GM12878 (cell line): ENCODE measurements around the gene SEC16B. TPM values are rescaled to one million over a fixed set of nuclear protein-coding genes. Genes with fewer than 3 reads are reported as not detected.

Experiments used
- ATAC-seq: fragments of 200-7000 bp; cut with Tn5 transposase; 3 replicates; pipeline ENCODE4 v1.9.1; 2020; ENCODE audit warnings: mild to moderate bottlenecking, moderate library complexity
- BruUV-seq: library from RNA; stranded (reverse); fragments of 400-500 nt; replicated peaks from 2 replicates; lab custom pipeline; 2021; lab: Mats Ljungman, UMichigan
- CTCF ChIA-PET: fragments of 300-600 bp; sonication (Branson Sonifier 250); formaldehyde crosslinking; extraction: SDS; loops from one replicate; lab custom pipeline; 2021; ENCODE audit warnings: inconsistent platforms; lab: Yijun Ruan, JAX
- POLR2A ChIA-PET: fragments of 350-600 bp; formaldehyde crosslinking; extraction: SDS; loops from one replicate; lab custom pipeline; 2021; ENCODE audit warnings: inconsistent platforms; lab: Charles Lee
- RAD21 ChIA-PET: fragments of 300-600 bp; sonication (Branson Sonifier 250); formaldehyde crosslinking; loops from one replicate; lab custom pipeline; 2023; ENCODE audit warnings: antibody characterized with exemption; ENCODE audit not compliant: unreplicated experiment; lab: Charles Lee
- SMC1A ChIA-PET: fragments of 300-600 bp; sonication (Branson Sonifier 250); formaldehyde crosslinking; loops from one replicate; lab custom pipeline; 2023; ENCODE audit not compliant: unreplicated experiment, uncharacterized antibody; lab: Charles Lee
- DNase-seq: peaks from one replicate; pipeline ENCODE4 v3.0.0-alpha.2; 2011; ENCODE audit warnings: low read depth, low spot score
- FAIRE-seq: peaks from 3 replicates; lab custom pipeline; 2011; peaks lifted over from hg19 to GRCh38; lab: Jason Lieb, UNC
- H2AFZ ChIP-seq: 2 replicates; pipeline ENCODE4 v1.6.0; 2011; ENCODE audit warnings: low read depth, low read length, control low read depth; ENCODE audit not compliant: control insufficient read depth
- H3K27ac ChIP-seq: 2 replicates; pipeline ENCODE4 v1.5.1; 2011; ENCODE audit warnings: control low read depth; ENCODE audit not compliant: control insufficient read depth, insufficient read depth
- H3K27me3 ChIP-seq, 2 experiments: replicated peaks in 1 of 2; 2 replicates each; pipeline versions ENCODE4 v1.6.0 to v1.6.1; 2011; ENCODE audit warnings: low read length in 1 of 2; ENCODE audit not compliant: control insufficient read depth in 2 of 2, insufficient read depth in 2 of 2
- H3K36me3 ChIP-seq, 2 experiments: 2 replicates each; pipeline ENCODE4 v1.5.1; 2011; ENCODE audit warnings: low read length in 1 of 2; ENCODE audit not compliant: control insufficient read depth in 2 of 2, insufficient read depth in 2 of 2
- H3K4me1 ChIP-seq: 2 replicates; pipeline ENCODE4 v1.6.1; 2011; ENCODE audit warnings: mild to moderate bottlenecking, low read length, moderate library complexity, mixed read lengths; ENCODE audit not compliant: control insufficient read depth, insufficient read depth
- H3K4me2 ChIP-seq: 2 replicates; pipeline ENCODE4 v1.6.0; 2011; ENCODE audit warnings: control low read depth; ENCODE audit not compliant: control insufficient read depth, insufficient read depth
- H3K4me3 ChIP-seq: fragments of 200-600 bp; sonication (generic); 2 replicates; pipeline ENCODE4 v1.5.1; 2016
- H3K79me2 ChIP-seq: 2 replicates; pipeline ENCODE4 v1.6.0; 2011; ENCODE audit warnings: low read length; ENCODE audit not compliant: control insufficient read depth, insufficient read depth
- H3K9ac ChIP-seq: 2 replicates; pipeline ENCODE4 v1.8.0; 2011; ENCODE audit warnings: low read length, control low read depth, mixed read lengths; ENCODE audit not compliant: control insufficient read depth, insufficient read depth
- H3K9me3 ChIP-seq: replicated peaks from 3 replicates; pipeline ENCODE4 v1.5.1; 2011; ENCODE audit warnings: mild to moderate bottlenecking, low read length; ENCODE audit not compliant: control insufficient read depth, insufficient read depth
- H4K20me1 ChIP-seq: 2 replicates; pipeline ENCODE4 v1.6.0; 2011; ENCODE audit not compliant: control insufficient read depth, insufficient read depth
- BMI1 ChIP-seq: fragments of 450-650 bp; IDR thresholded peaks from 2 replicates; pipeline ENCODE4 v1.6.1; 2016; ENCODE audit warnings: mild to moderate bottlenecking, moderate library complexity, borderline replicate concordance
- BRCA1 ChIP-seq: IDR thresholded peaks from 2 replicates; pipeline ENCODE4 v1.6.1; 2011; ENCODE audit warnings: low read depth, low read length, improper control_type of control experiment
- IKZF2 ChIP-seq, 2 experiments: fragments of 450-650 bp; IDR thresholded peaks; 2 replicates each; pipeline ENCODE4 v1.6.1; 2017; ENCODE audit warnings: mild to moderate bottlenecking in 2 of 2, moderate library complexity in 2 of 2
- JUNB ChIP-seq: IDR thresholded peaks from 2 replicates; pipeline ENCODE4 v1.6.1; 2016; ENCODE audit warnings: antibody characterized with exemption, mild to moderate bottlenecking
- MEF2B ChIP-seq: fragments of 450-650 bp; IDR thresholded peaks from 2 replicates; pipeline ENCODE4 v1.6.1; 2018; ENCODE audit warnings: mild to moderate bottlenecking, moderate library complexity; ENCODE audit not compliant: partially characterized antibody, poor library complexity, severe bottlenecking
- PAX5 ChIP-seq: IDR thresholded peaks from 2 replicates; pipeline ENCODE4 v1.6.1; 2011; ENCODE audit warnings: low read depth, low read length, borderline replicate concordance
- POLR2A ChIP-seq: IDR thresholded peaks from 2 replicates; pipeline ENCODE4 v1.6.1; 2011; ENCODE audit warnings: low read depth, mild to moderate bottlenecking, low read length
- RBBP5 ChIP-seq: fragments of 200-600 bp; sonication (generic); conservative IDR thresholded peaks from 2 replicates; pipeline ENCODE4 v1.6.1; 2016
- SIX5 ChIP-seq: IDR thresholded peaks from 2 replicates; pipeline ENCODE4 v1.6.1; 2011; ENCODE audit warnings: mild to moderate bottlenecking, low read depth, low read length, moderate library complexity; ENCODE audit not compliant: severe bottlenecking
- SKIL ChIP-seq: fragments of 450-650 bp; IDR thresholded peaks from 2 replicates; pipeline ENCODE4 v1.6.1; 2017; ENCODE audit warnings: mild to moderate bottlenecking, low read depth, inconsistent platforms; ENCODE audit not compliant: poor library complexity, severe bottlenecking
- USF1 ChIP-seq: IDR thresholded peaks from 2 replicates; pipeline ENCODE4 v1.6.1; 2011; ENCODE audit warnings: borderline replicate concordance, low read depth, mild to moderate bottlenecking, moderate library complexity, mixed read lengths, low read length; ENCODE audit not compliant: insufficient read depth; ENCODE audit errors: extremely low read length
- WRNIP1 ChIP-seq: IDR thresholded peaks from 2 replicates; pipeline ENCODE4 v1.6.1; 2011; ENCODE audit warnings: low read depth, low read length, improper control_type of control experiment, borderline replicate concordance
- YBX1 ChIP-seq: fragments of 450-650 bp; IDR thresholded peaks from 2 replicates; pipeline ENCODE4 v1.6.1; 2016; ENCODE audit warnings: antibody characterized with exemption
- ZBTB11 ChIP-seq: fragments of 450-650 bp; formaldehyde crosslinking; IDR thresholded peaks from 2 replicates; pipeline ENCODE4 v1.5.0; 2022; ENCODE audit warnings: mild to moderate bottlenecking, missing genetic modification characterization
- ZNF207 ChIP-seq: fragments of 450-650 bp; IDR thresholded peaks from 2 replicates; pipeline ENCODE4 v1.6.1; 2014; ENCODE audit warnings: antibody characterized with exemption, mild to moderate bottlenecking, borderline replicate concordance
- ZSCAN29 ChIP-seq: fragments of 450-650 bp; IDR thresholded peaks from 2 replicates; pipeline ENCODE4 v1.6.1; 2017; ENCODE audit warnings: mild to moderate bottlenecking, moderate library complexity
- WGBS: methylation state at CpG from one replicate; pipeline ENCODE4 v1.1.6; 2016; ENCODE audit warnings: low lambda C conversion rate; ENCODE audit not compliant: insufficient replicate concordance, insufficient coverage; ENCODE audit errors: missing lambda C conversion rate; 5-methylcytosine and 5-hydroxymethylcytosine counted together
- in situ Hi-C: fragments of 300-500 bp; cut with MboI; formaldehyde crosslinking; loops from 9 replicates; pipeline ENCODE4 v1.14.3; 2018; ENCODE audit warnings: mixed read lengths
- intact Hi-C: fragments of 100-400 bp; cut with micrococcal nuclease; formaldehyde crosslinking; loops from one replicate; pipeline ENCODE4 v1.14.2; 2022; ENCODE audit not compliant: unreplicated experiment
- polyA plus RNA-seq, 11 experiments: library from polyadenylated mRNA; depleted of rRNA in 4 of 11; unstranded in 6 of 11; stranded (reverse) in 5 of 11; fragments of >200 nt; fragmentation: Nextera tagmentation in 4 of 11; fragmentation: Illumina TruSeq in 1 of 11; extraction: Ambion mirVana in 4 of 11; extraction: Trizol in 1 of 11; gene quantifications; 1 replicate in 1 of 11; 2 replicates in 10 of 11; pipeline versions ENCODE4 v1.2.1 to v1.2.3, GENCODE V29; 2011 to 2016; ENCODE audit warnings: inconsistent platforms in 2 of 11, missing spikeins in 2 of 11, low read depth in 1 of 11
- total RNA-seq, 4 experiments: library from RNA; depleted of rRNA in 3 of 4; stranded (reverse); fragments of >200 nt in 3 of 4; fragmentation: Illumina TruSeq in 1 of 4; extraction: Trizol in 1 of 4; gene quantifications; 2 replicates each; pipeline versions ENCODE4 v1.2.1 to v1.2.3, GENCODE V29; 2013 to 2021

The SEC16B gene
- total and polyA plus RNA-seq, 10 of the 15 experiments (the other 5 are each of a cell fraction or from before 2014, with no cell fraction given): 0.10 to 0.94 (median 0.17) TPM; not detected in 2

GRCh38 chr1:178004926-178005391, 35.1 kb upstream of the SEC16B start (continued):
- TF ChIP-seq PAX5: no peak
- no peak for TF ChIP-seq SKIL
- TF ChIP-seq, all 136 proteins: peak for 16

DNA sequence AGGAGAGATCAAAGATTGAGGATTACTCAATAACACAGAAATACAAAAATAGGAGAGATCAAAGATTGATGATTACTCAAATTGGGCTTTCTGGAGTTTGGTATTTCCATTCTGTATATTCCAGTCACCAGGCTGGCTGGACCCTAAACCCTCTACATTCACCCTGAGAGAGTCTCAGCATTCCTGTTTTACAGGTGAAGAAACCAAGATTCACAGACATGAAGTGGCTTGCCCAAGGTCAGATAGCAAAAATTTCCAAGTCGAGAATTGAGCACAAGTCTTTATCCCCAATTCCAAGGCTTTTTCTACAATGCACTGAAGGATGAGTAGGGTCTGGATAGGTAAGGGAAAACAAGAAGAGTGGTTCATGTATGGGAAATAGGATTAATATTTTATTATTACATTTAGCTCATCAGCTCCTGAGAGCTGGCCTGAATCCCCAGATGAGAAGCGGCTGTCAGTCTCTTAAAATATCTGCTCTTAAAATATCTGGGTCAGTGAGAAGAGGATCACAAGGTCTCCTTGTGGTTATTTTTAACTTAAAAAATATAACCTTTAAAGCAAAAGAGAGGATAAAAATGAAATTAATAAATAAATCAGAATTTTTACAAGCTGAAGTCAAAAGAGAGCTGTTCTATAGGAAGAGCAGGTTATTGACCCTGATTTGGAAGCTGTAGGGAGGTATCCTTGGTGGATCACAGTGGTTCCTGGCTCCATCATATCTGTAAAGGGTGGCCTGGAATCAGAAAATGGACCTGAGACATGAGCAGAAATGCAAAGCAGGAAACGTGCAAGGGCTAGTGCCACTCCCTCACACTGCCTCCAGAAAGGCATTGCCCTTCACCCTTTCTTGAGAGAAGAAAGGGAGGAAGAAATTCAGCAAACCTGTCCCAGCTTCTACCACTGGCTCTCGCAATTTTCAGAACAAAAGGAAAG, 29.1 kb upstream of the SEC16B start:
- Histone ChIP-seq H3K27ac (no peak overlapping the region), H3K9ac (no peak overlapping the region), H2AFZ (no peak overlapping the region), H3K27me3 (peaks cover 0 to 1% of the 10 kb centered on the region in 2 experiments; a peak in 1 of 4 replicates), H3K4me1 (no peaks in the 10 kb centered on the region), H3K4me3 (no peak overlapping the region), H3K9me3 (no peaks in the 10 kb centered on the region), H3K79me2 (no peaks in the 10 kb centered on the region), H3K36me3 (no peaks in the 10 kb centered on the region), H3K4me2 (no peak overlapping the region), H4K20me1 (no peaks in the 10 kb centered on the region)
- in situ Hi-C loops (no loop called here), intact Hi-C loops (no loop called here)
- ChIA-PET POLR2A (no interaction called here), RAD21 (no interaction called here), CTCF (interaction anchor here (0.5 kb wide), 1 partner anchor 707 kb away, joined by 3 read pairs; no protein-coding TSS in a partner anchor), SMC1A (interaction anchor here (1.5 kb wide), 1 partner anchor 12 kb away, joined by 4 read pairs; no protein-coding TSS in a partner anchor)
- DNase-seq (no peak), FAIRE-seq (no peak), ATAC-seq (no peak)
- 13% methylated on average over 4 of the region's 4 CpGs for WGBS
- BruUV-seq: no TSS peak
- TF ChIP-seq POLR2A (no peak), WRNIP1 (no peak), RBBP5 (no peak), ZNF207 (no peak), BRCA1 (no peak), BMI1 (no peak), ZBTB11 (no peak), USF1 (no peak), ZSCAN29 (no peak), JUNB (no peak), IKZF2 (IDR thresholded peaks at IDR 0.05) (no peak), MEF2B (no peak), SIX5 (no peak), YBX1 (no peak)
